GM21619 (cell line): ENCODE data around the gene TFAP2E.
"Not testable (repeated sequence)": the region's sequence is repeated elsewhere in the genome, so short reads cannot be mapped to it uniquely, and the experiment has no call there.

Experiments
- ATAC-seq: cut with Tn5 transposase; IDR thresholded peaks from one replicate; pipeline ENCODE4 v1.9.1; 2021; ENCODE audit not compliant: unreplicated experiment

TFAP2E gene

DNA sequence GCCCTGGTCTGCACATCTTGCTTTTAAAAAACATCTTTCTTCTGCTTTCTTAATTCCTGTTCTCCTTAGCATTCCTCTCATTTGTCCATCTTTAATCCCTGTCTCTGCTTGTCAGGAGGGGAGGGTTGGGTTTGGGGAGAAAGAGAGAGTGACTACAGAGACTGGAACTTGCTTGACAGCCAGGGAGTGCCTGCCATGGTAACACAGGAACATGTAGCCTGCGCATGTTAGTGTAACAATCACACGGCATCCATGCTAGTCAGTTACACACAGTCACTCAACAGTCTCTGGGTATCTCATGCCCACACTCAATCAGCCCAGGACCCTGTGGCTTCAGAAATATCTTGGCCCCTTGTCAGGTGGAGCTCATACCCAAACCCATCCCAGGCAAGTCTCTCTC, 818 bp upstream of the TFAP2E start:
- no peak for ATAC-seq

DNA sequence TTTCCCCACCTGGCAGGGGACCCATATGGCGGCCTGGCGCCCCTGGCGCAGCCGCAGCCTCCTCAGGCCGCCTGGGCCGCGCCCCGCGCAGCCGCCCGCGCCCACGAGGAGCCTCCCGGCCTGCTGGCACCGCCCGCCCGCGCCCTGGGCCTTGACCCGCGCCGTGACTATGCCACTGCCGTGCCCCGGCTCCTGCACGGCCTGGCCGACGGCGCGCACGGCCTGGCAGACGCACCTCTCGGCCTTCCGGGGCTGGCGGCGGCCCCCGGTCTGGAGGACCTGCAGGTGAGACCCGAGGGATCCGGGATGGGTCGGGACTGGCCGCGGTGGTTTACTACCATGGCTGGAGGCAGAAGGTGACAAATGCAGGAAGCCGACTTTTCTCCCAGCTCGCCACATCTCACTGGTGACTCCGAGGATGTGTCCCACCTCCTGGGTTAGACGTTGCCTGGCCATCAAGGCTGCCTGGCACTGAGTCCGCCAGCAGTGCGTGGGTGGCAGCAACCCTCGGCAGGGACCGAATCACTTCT, 1.1 kb downstream of the TFAP2E start:
- no peak for ATAC-seq

DNA sequence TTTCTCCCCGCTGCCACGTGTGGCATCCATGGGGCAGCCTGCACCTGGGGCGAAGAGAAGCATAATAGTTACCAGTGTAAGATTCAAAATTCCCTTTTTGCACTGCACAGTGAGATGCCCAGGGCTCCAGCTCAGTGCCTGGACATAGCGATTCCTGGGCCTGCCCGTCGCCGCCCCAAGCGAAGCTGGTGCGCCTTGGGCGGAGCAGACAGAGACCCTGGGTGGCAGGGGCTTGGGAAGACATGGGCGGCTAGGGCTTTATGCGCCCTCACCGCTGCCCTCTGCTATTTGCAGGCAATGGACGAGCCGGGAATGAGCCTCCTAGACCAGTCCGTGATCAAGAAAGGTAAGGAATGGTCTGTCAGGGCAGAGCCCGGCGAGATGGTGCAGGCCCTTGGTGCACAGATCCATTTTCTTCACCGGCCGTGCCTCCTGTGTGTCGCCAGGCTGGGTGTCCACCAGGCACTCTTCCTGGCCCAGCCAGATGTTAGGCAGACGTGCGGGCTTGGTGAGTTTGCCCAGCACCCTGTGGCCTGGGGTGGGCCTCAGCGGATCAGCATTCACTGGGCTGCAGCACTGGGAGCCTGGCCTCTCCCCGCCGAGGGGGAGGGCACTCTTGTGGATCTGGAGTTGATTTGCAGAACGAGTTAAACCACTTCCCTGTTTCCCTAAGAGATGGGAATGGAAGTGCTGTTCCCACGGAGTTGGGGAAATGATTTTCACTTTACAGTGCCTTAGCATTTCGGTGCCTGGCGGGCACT, 1.7 kb downstream of the TFAP2E start:
- ATAC-seq, result no peak

DNA sequence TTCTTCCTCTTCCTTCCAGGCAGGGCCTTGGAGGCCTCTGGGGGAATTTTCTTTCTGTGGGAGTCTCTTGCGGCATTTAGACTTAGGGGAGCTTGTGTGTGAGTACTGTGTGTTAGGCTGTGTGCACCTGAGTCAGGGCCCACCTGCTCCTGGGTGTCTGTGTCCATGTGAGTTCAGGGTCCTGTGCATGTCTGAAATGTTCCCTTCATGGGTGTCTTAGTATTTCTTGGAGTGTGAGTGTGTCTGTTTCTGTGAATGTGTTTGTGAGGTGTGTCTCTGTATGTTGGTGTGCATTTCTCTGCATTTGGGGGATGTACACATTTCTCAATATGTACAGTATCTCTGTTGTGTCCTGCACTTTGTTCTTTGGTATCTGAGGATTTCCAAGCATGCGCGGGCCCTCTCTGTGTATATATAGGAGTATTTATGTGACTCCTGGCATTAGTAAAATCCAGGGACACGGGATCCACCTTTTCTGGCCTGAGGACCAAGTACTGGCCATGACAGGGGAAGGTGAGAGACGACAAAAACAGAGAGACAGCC, 2.4 kb downstream of the TFAP2E start:
- ATAC-seq, result no peak

GRCh38 chr1:35576061-35576765, 3.1 kb downstream of the TFAP2E start:
- no peak for ATAC-seq

DNA sequence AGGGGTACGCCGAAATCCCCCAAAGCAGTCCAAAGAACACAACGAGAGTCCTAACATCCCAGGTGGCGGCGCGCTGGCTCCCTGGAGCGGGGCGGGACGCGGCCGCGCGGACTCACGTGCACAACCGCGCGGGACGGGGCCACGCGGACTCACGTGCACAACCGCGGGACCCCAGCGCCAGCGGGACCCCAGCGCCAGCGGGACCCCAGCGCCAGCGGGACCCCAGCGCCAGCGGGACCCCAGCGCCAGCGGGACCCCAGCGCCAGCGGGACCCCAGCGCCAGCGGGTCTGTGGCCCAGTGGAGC, 3.6 kb downstream of the TFAP2E start:
- ATAC-seq, result not testable (repeated sequence)

DNA sequence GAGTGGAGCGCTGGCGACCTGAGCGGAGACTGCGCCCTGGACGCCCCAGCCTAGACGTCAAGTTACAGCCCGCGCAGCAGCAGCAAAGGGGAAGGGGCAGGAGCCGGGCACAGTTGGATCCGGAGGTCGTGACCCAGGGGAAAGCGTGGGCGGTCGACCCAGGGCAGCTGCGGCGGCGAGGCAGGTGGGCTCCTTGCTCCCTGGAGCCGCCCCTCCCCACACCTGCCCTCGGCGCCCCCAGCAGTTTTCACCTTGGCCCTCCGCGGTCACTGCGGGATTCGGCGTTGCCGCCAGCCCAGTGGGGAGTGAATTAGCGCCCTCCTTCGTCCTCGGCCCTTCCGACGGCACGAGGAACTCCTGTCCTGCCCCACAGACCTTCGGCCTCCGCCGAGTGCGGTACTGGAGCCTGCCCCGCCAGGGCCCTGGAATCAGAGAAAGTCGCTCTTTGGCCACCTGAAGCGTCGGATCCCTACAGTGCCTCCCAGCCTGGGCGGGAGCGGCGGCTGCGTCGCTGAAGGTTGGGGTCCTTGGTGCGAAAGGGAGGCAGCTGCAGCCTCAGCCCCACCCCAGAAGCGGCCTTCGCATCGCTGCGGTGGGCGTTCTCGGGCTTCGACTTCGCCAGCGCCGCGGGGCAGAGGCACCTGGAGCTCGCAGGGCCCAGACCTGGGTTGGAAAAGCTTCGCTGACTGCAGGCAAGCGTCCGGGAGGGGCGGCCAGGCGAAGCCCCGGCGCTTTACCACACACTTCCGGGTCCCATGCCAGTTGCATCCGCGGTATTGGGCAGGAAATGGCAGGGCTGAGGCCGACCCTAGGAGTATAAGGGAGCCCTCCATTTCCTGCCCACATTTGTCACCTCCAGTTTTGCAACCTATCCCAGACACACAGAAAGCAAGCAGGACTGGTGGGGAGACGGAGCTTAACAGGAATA, 4.2 kb downstream of the TFAP2E start:
- ATAC-seq, result peak; percentile 65

DNA sequence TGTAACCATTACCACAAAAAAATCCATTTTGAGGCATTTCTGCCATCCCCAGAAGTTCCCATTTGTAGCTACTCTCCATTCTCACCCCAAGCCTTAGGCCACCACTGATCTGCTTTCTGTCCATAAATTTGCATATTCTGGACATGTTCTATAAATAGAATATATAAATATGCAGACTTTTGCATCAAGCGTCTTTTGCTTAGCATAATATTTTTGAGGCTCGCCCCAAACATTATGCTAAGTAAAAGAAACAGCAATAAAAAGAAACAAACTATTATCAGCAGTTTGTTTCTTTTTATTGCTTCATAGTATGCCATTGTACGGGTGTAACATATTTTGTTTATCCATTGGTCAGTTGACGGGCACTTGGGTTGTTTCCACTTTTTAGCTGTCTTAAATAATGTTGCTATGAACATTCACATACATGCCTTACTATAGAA, 7.9 kb downstream of the TFAP2E start:
- no peak for ATAC-seq

GRCh38 chr1:35581621-35582020, 8.5 kb downstream of the TFAP2E start:
- ATAC-seq, result not testable (repeated sequence)

- no peak for ATAC-seq
Observed at GRCh38 chr1:35585281-35585680, 12.2 kb downstream of the TFAP2E start.

GRCh38 chr1:35585805-35586204, 12.7 kb downstream of the TFAP2E start:
- not testable (repeated sequence) for ATAC-seq

DNA sequence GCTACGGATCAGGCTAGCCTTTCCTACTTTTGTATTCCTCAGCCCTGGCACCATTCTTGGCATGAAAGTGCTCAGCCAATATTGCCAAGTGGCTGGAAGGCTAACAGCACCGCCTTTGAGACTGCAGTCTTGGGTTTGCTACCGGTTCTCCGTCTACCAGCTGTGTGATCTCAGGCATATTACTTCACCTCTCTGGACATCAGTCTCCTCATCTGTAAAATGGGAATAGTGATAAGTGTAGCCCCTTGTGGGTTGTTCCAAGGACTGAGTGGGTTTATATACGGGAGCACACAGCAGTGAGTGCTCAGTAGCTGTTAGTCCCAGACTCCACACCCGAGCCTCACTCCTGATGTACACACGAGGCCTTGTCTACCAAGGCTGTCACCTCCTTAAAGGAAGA, 13.7 kb downstream of the TFAP2E start:
- ATAC-seq, result no peak

DNA sequence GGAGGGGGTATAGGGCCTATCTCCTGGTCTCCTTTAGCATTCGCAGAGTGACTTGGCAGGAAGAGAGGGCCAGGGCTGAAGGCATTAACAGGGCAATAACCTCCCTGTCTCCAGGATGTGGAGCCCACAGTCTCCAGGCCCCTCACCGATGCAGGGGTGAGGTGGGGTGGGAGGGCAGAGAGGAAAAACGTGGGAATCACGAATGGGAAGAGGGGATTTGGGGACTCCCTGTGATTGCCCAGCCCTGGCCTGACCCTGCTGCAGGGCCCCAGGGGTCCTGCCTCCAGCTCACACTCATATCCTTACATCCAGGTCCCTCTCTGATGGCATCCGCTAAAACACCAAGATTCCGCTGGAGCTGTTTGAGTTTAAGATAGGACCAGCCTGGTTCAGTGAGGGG, 14.6 kb downstream of the TFAP2E start:
- no peak for ATAC-seq

DNA sequence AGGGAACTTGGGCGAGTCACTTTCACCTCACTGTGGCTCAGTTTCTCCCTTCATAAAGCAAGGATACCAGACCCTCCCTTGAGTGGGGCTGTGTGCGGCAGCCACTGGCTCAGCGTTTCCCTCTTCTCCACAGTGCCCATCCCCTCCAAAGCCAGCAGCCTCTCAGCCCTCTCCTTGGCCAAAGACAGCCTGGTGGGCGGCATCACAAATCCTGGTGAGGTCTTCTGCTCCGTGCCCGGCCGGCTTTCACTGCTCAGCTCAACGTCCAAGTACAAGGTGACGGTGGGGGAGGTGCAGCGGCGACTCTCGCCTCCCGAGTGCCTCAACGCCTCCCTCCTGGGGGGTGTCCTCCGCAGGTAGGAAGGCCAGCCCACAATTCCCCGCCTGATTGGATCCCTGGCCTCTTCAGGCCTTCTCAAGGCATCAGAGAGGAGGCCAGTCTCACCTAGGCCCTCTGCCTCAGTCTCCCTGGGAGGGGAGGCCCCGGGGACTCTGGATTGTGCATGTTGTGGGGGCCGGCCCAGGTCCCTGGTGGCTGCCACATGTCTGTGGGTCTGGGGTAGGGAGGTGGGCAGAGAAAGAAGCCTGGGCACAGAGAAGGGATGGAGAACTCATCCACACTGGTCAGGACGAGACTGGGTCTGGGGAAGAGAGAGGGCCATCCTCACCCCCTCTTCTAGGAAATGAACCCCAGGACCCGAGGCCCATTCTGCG, 15.2 kb downstream of the TFAP2E start:
- ATAC-seq, result no peak

DNA sequence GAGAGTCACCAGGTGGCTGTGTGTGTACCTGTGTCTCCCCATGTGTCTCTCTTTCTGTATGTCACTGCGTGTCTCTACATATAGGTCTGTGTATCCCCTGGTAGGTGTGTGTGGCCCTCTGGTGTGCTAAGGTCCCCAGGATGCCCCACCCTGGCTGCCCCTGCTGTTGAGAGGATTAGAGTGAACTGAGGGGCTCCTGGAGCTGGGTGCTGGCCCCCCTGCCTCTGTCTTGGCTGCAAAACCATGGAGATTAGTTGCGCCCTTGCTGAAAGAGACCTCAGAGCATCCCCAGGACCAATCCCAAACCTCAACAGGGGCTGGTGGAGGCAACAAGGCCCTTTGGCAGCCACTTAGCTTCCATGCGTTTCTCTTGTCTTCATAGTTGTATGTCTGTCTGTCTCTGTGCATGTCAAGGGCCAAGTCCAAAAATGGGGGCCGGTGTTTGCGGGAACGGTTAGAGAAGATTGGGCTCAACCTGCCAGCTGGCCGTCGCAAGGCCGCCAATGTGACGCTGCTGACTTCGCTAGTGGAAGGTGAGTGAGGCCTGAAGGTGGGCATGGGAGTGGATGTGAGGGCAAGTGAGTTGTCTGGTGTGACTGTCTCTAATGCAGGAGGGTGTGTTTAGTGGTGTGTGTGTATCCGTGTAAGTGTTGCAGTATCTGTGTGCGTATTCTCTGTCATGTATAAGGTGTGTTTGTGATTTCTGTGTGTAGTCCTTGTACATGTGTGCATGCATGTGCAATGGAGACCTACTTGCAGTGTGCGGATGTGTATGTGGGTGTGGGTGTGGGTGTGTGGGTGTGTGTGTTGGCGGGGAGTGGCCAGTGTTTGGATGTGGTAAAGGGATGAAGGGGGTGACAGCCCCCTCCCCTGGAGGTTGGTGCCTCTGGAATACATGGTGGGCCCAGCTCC, 16.7 kb downstream of the TFAP2E start:
- no peak for ATAC-seq

- ATAC-seq, result no peak
Observed at GRCh38 chr1:35590476-35591040, 17.4 kb downstream of the TFAP2E start.

- ATAC-seq, result no peak
Observed at GRCh38 chr1:35591211-35591610, 18.1 kb downstream of the TFAP2E start.

DNA sequence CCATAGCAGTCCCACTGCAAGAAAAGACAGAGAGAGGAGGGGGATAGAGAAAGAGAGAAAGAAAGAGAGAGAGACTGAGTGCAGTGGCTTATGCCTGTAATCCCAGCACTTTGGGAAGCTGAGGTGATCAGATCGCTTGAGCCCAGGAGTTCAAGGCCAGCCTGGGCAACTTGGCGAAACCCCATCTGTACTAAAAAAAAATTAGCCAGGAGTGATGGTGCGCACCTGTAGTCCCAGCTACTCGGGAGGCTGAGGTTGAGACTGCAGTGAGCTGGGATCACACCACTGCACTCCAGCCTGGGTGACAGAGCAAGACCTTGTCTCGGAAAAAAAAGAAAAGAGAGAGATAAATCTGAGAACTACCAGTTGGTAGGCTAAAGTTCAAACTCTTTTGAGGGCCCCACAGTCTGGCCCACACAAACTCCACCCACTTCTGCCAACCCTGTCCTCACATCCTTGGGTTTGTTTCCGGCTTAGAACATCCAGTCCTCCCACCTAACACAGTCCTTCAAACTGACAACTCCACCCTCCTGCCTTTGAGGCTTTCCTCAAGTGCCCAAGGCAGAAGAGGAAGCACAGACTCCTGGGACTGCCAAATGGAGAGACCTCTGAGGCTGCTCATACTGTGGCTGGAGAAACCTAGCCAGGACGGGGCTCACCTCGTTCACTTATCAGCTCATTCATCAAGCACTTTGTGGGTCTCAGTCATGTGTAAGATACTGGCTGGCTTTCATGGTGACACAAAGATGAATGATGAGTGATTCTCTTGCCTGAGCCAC, 20.1 kb downstream of the TFAP2E start:
- no peak for ATAC-seq
